Muscle of arm (tissue), 12 donors: ENCODE results near the gene CTXND2. TPM values are rescaled to one million over a fixed set of nuclear protein-coding genes. Genes with fewer than 3 reads are reported as not detected.

Experiments
- DNase-seq: peaks from one replicate; pipeline ENCODE4 v3.0.0-alpha.2; 2013
- polyA plus RNA-seq, 12 donors: library from polyadenylated mRNA; unstranded; fragments of 120-200 nt; gene quantifications; one replicate each; pipeline ENCODE4 v1.2.1, GENCODE V29; 2013; ENCODE audit not compliant: insufficient read length in 12 of 12

CTXND2 gene
- polyA plus RNA-seq, 12 donors: not detected

- no peak for DNase-seq
Observed at GRCh38 chr1:150960646-150961045, 73.7 kb downstream of the CTXND2 start.

GRCh38 chr1:150961756-150962155, 74.8 kb downstream of the CTXND2 start:
- no peak for DNase-seq

Other genes starting within 250 kb of the CTXND2 start
- 10 to 100 TPM in 11 of 12 donors, not detected in 1; 15.0 to 27.1 (median 19.7) TPM for gene GOLPH3L, start 190.0 kb upstream of the CTXND2 start, polyA plus RNA-seq
- gene HORMAD1, start 166.2 kb upstream of the CTXND2 start, polyA plus RNA-seq: under 1 TPM in 1 of 12 donors, not detected in 11; 0.27 TPM
- 10 to 100 TPM in 10 of 12 donors, 1 to 10 TPM in 1, not detected in 1; 9.7 to 26.8 (median 14.5) TPM for gene CTSS, start 121.4 kb upstream of the CTXND2 start, polyA plus RNA-seq
- gene CTSK, start 78.9 kb upstream of the CTXND2 start, polyA plus RNA-seq: 100 to 1,000 TPM in 2 of 12 donors, 10 to 100 TPM in 9, not detected in 1; 52.9 to 166 (median 61.1) TPM
- 10 to 100 TPM in 11 of 12 donors, not detected in 1; 27.6 to 59.4 (median 38.0) TPM for gene ARNT, start 10.5 kb upstream of the CTXND2 start, polyA plus RNA-seq
- 10 to 100 TPM in 11 of 12 donors, not detected in 1; 29.8 to 72.2 (median 39.1) TPM for gene SETDB1, start 39.2 kb downstream of the CTXND2 start, polyA plus RNA-seq
- gene CERS2, start 87.7 kb downstream of the CTXND2 start, polyA plus RNA-seq: 100 to 1,000 TPM in 2 of 12 donors, 10 to 100 TPM in 9, not detected in 1; 69.5 to 112 (median 78.8) TPM
- gene ANXA9, start 95.2 kb downstream of the CTXND2 start, polyA plus RNA-seq: 1 to 10 TPM in 10 of 12 donors, not detected in 2; 1.7 to 5.3 (median 3.2) TPM
- 10 to 100 TPM in 11 of 12 donors, not detected in 1; 15.5 to 35.9 (median 20.9) TPM for gene MINDY1, start 119.8 kb downstream of the CTXND2 start, polyA plus RNA-seq
- 10 to 100 TPM in 11 of 12 donors, not detected in 1; 22.1 to 31.7 (median 27.7) TPM for gene PRUNE1, start 121.3 kb downstream of the CTXND2 start, polyA plus RNA-seq
- 10 to 100 TPM in 1 of 12 donors, 1 to 10 TPM in 4, under 1 TPM in 5, not detected in 2; 0.33 to 23.1 (median 0.91) TPM for gene BNIPL, start 149.4 kb downstream of the CTXND2 start, polyA plus RNA-seq
- gene C1orf56, start 160.6 kb downstream of the CTXND2 start, polyA plus RNA-seq: 10 to 100 TPM in 1 of 12 donors, 1 to 10 TPM in 10, not detected in 1; 5.1 to 11.8 (median 6.2) TPM
- gene CDC42SE1, start 172.5 kb downstream of the CTXND2 start, polyA plus RNA-seq: 100 to 1,000 TPM in 1 of 12 donors, 10 to 100 TPM in 11; 41.7 to 188 (median 61.7) TPM
- gene MLLT11, start 173.3 kb downstream of the CTXND2 start, polyA plus RNA-seq: 10 to 100 TPM in 10 of 12 donors, 1 to 10 TPM in 1, not detected in 1; 8.1 to 23.4 (median 16.6) TPM
- 10 to 100 TPM in 1 of 12 donors, 1 to 10 TPM in 10, not detected in 1; 4.5 to 20.0 (median 6.2) TPM for gene GABPB2, start 183.6 kb downstream of the CTXND2 start, polyA plus RNA-seq